ENCODE measurements around the gene HVCN1. TPM values are rescaled to one million over a fixed set of nuclear protein-coding genes. Genes with fewer than 3 reads are reported as not detected.

Gene HVCN1
- total and polyA plus RNA-seq, 2 of the 8 experiments (the other 6 are each of a cell fraction or from before 2014, with no cell fraction given) = 5.8 to 11.2 TPM

- peaks cover 0 to 15% (median 8%) of the 10 kb centered on the region in 4 experiments; a peak in 3 of 7 replicates for H3K4me1 ChIP-seq (replicated peaks in 1 of 4; ENCODE audit: control insufficient read depth in 3 of 4, insufficient read depth in 4 of 4, low read length in 3 of 4)
- 0 out of 2 replicates have a peak overlapping the region, but pooled peaks have one; percentile 27 for H3K27ac ChIP-seq (ENCODE audit: low read depth, low read length)
- no peak overlapping the region; a peak in 1 of 4 replicates for H3K4me2 ChIP-seq (ENCODE audit: insufficient read depth in 1 of 2, low read depth in 2 of 2, low read length in 2 of 2)
- WGBS, 2 experiments (ENCODE audit: extremely low coverage in 1 of 2, insufficient coverage in 1 of 2, insufficient read length in 1 of 2, insufficient replicate concordance in 2 of 2, low coverage in 1 of 2, low lambda C conversion rate in 2 of 2, missing lambda C conversion rate in 1 of 2) = 96% methylated on average over 4 of the region's 4 CpGs; no CpG with 5 or more reads in 1 of the 2 experiments
- no peak overlapping the region for H2BK12ac ChIP-seq (ENCODE audit: low read depth, low read length)
- no peak overlapping the region for H3K9ac ChIP-seq (replicated peaks in 1 of 4; ENCODE audit: extremely low read depth in 1 of 4, low read depth in 3 of 4, low read length in 3 of 4)
- no peak overlapping the region for H2BK5ac ChIP-seq (ENCODE audit: low read depth, low read length)
- no peak overlapping the region for H2BK20ac ChIP-seq (ENCODE audit: low read length)
- no peaks in the 10 kb centered on the region for H3K27me3 ChIP-seq (replicated peaks in 1 of 4; ENCODE audit: control insufficient read depth in 3 of 4, extremely low read depth in 1 of 4, insufficient read depth in 3 of 4, low read length in 3 of 4)
- DNase-seq (ENCODE audit: low read depth in 1 of 2, low spot score in 2 of 2) (no peak), FAIRE-seq (no peak)
- H4K5ac ChIP-seq (ENCODE audit: insufficient read length, low read depth, low read length) = no peak overlapping the region
- H2AK5ac ChIP-seq (ENCODE audit: low read depth, low read length) = no peak overlapping the region
- H3K9me3 ChIP-seq (ENCODE audit: insufficient read depth in 2 of 2, low read depth in 1 of 2, low read length in 1 of 2) = no peaks in the 10 kb centered on the region
- H3K23me2 ChIP-seq (ENCODE audit: low read depth, low read length) = no peaks in the 10 kb centered on the region
- H4K20me1 ChIP-seq (replicated peaks in 1 of 2; ENCODE audit: control insufficient read depth in 1 of 2, insufficient read depth in 2 of 2, low read length in 2 of 2) = peaks cover 24 to 33% of the 10 kb centered on the region in 2 experiments
- H3K14ac ChIP-seq (ENCODE audit: insufficient read length) = no peak overlapping the region
- H2AFZ ChIP-seq (ENCODE audit: low read length) = no peak overlapping the region
- peaks cover 24 to 92% (median 69%) of the 10 kb centered on the region in 4 experiments for H3K36me3 ChIP-seq (ENCODE audit: control insufficient read depth in 2 of 4, insufficient read depth in 4 of 4, low read length in 3 of 4)
- no peak overlapping the region for H3K56ac ChIP-seq (replicated peaks; ENCODE audit: insufficient read length, low read depth, low read length)
- H4K8ac ChIP-seq (ENCODE audit: extremely low read depth, insufficient read depth, low read length) = no peak overlapping the region
- H4K91ac ChIP-seq (replicated peaks; ENCODE audit: insufficient read length, low read length) = no peak overlapping the region
- no peak overlapping the region for H3K4ac ChIP-seq (replicated peaks; ENCODE audit: insufficient read length, low read depth, low read length)
- POLR2A ChIA-PET (ENCODE audit: partially characterized antibody) = interaction anchor here (2.5 kb wide), 1 partner anchor 11 kb away, joined by 9 read pairs; no protein-coding TSS in a partner anchor
- CTCF ChIA-PET (ENCODE audit: partially characterized antibody) = no interaction called here
- no peak overlapping the region for H2BK15ac ChIP-seq (ENCODE audit: low read length)
- H3K23ac ChIP-seq (ENCODE audit: insufficient read length) = no peak overlapping the region
- peaks cover 4 to 60% of the 10 kb centered on the region in 2 experiments; a peak in 3 of 4 replicates for H3K79me2 ChIP-seq (ENCODE audit: control insufficient read depth in 1 of 2, insufficient read depth in 2 of 2, low read length in 2 of 2)
- TF ChIP-seq POLR2AphosphoS5 (IDR thresholded peaks at IDR 0.05; ENCODE audit: low read depth, low read length) = peak; percentile 35; the same call in 1 of the 2 replicates
- TF ChIP-seq BACH1 (IDR thresholded peaks at IDR 0.05; ENCODE audit: low read length) = no peak
- no peak for TF ChIP-seq HDAC2 (IDR thresholded peaks at IDR 0.05; ENCODE audit: borderline replicate concordance in 1 of 2, low read depth in 2 of 2, low read length in 2 of 2)
- H2BK120ac ChIP-seq (replicated peaks; ENCODE audit: low read depth, low read length) = no peak overlapping the region
- H3K4me3 ChIP-seq (ENCODE audit: extremely low read depth in 1 of 4, insufficient read depth in 2 of 4, low read depth in 3 of 4, low read length in 4 of 4) = no peak overlapping the region
- H3K79me1 ChIP-seq (ENCODE audit: low read depth, low read length) = peaks cover 4% of the 10 kb centered on the region; the same call in 1 of the 2 replicates
- no peak overlapping the region for H3K18ac ChIP-seq (ENCODE audit: extremely low read depth, low read length)
These were observed 36.4 kb upstream of the HVCN1 start for GRCh38 chr12:110725267-110725666.

All from H1 (cell line).